SK-N-SH (cell line): Measurements from ENCODE around the gene MAP4K3. TPM values are rescaled to one million over a fixed set of nuclear protein-coding genes. Genes with fewer than 3 reads are reported as not detected.

ENCODE experiments used
- CTCF ChIA-PET: fragments of 300-600, 350-600 bp; formaldehyde crosslinking; extraction: SDS; loops from one replicate; lab custom pipeline; 2021; lab: Yijun Ruan, JAX
- POLR2A ChIA-PET: fragments of 350-600 bp; sonication (Branson Sonifier 250); formaldehyde crosslinking; extraction: SDS; loops from one replicate; lab custom pipeline; 2020; ENCODE audit warnings: antibody characterized with exemption, inconsistent platforms; lab: Yijun Ruan, JAX
- DNase-seq: peaks from one replicate; pipeline ENCODE4 v3.0.0; 2012
- H2AFZ ChIP-seq: fragments of 200-600 bp; sonication (generic); 2 replicates; pipeline ENCODE4 v1.8.1; 2016; ENCODE audit warnings: antibody characterized with exemption, mild to moderate bottlenecking, low read depth
- H3F3A ChIP-seq: fragments of 200-600 bp; sonication (generic); replicated peaks from 2 replicates; pipeline ENCODE3; 2016; ENCODE audit warnings: antibody characterized with exemption, mild to moderate bottlenecking; ENCODE audit not compliant: insufficient read depth
- H3K27ac ChIP-seq, 2 experiments: fragments of 200-500 bp in 1 of 2; fragments of 200-600 bp in 1 of 2; sonication (Bioruptor generic) in 1 of 2; sonication (generic), shearing (Covaris generic) in 1 of 2; 2 replicates each; pipeline versions ENCODE4 v1.5.1 to v1.6.1; 2014 to 2016; ENCODE audit warnings: low read depth in 2 of 2, inconsistent platforms in 1 of 2, low read length in 1 of 2, mild to moderate bottlenecking in 1 of 2, mixed read lengths in 1 of 2
- H3K27me3 ChIP-seq: fragments of 200-600 bp; sonication (generic), shearing (Covaris generic); 2 replicates; pipeline ENCODE4 v1.6.1; 2016; ENCODE audit warnings: mixed run types; ENCODE audit not compliant: insufficient read depth
- H3K36me3 ChIP-seq, 2 experiments: fragments of 200-500 bp in 1 of 2; fragments of 200-600 bp in 1 of 2; sonication (Bioruptor generic) in 1 of 2; sonication (generic) in 1 of 2; replicated peaks in 1 of 2; 2 replicates each; pipeline versions ENCODE3 to v1.5.1; 2014 to 2016; ENCODE audit warnings: low read length in 1 of 2, mild to moderate bottlenecking in 1 of 2; ENCODE audit not compliant: insufficient read depth in 2 of 2, control insufficient read depth in 1 of 2
- H3K4me1 ChIP-seq, 2 experiments: fragments of 200-500 bp in 1 of 2; fragments of 200-600 bp in 1 of 2; sonication (Bioruptor generic) in 1 of 2; sonication (generic), shearing (Covaris generic) in 1 of 2; 2 replicates each; pipeline versions ENCODE4 v1.5.1 to v1.6.1; 2014 to 2016; ENCODE audit warnings: low read depth in 1 of 2, low read length in 1 of 2, mixed run types in 1 of 2; ENCODE audit not compliant: insufficient read depth in 2 of 2, control insufficient read depth in 1 of 2
- H3K4me2 ChIP-seq: fragments of 200-600 bp; sonication (generic), shearing (Covaris generic); 2 replicates; pipeline ENCODE4 v1.6.1; 2017; ENCODE audit warnings: mixed run types
- H3K4me3 ChIP-seq, 2 experiments: fragments of 200-500 bp in 1 of 2; fragments of 200-600 bp in 1 of 2; sonication (Bioruptor generic) in 1 of 2; sonication (generic), shearing (Covaris generic) in 1 of 2; 2 replicates each; pipeline versions ENCODE4 v1.5.1 to v1.8.1; 2014 to 2016; ENCODE audit warnings: low read depth in 2 of 2, inconsistent platforms in 1 of 2, low read length in 1 of 2, mild to moderate bottlenecking in 1 of 2, mixed read lengths in 1 of 2, moderate library complexity in 1 of 2
- H3K79me2 ChIP-seq: fragments of 200-600 bp; sonication (generic); 2 replicates; pipeline ENCODE4 v1.8.1; 2017; ENCODE audit warnings: mild to moderate bottlenecking; ENCODE audit not compliant: insufficient read depth
- H3K9ac ChIP-seq: fragments of 200-600 bp; sonication (generic); 2 replicates; pipeline ENCODE4 v1.6.1; 2017; ENCODE audit warnings: mixed run types
- H3K9me2 ChIP-seq: fragments of 200-600 bp; sonication (generic); 2 replicates; pipeline ENCODE4 v1.6.1; 2017; ENCODE audit warnings: mixed run types
- H3K9me3 ChIP-seq: fragments of 200-600 bp; sonication (generic); 2 replicates; pipeline ENCODE4 v1.6.1; 2017; ENCODE audit warnings: mixed run types, mild to moderate bottlenecking, moderate library complexity
- H4K20me1 ChIP-seq: fragments of 200-600 bp; sonication (generic); 2 replicates; pipeline ENCODE4 v1.6.1; 2017; ENCODE audit warnings: mild to moderate bottlenecking, mixed run types; ENCODE audit not compliant: insufficient read depth
- CHD2 ChIP-seq: fragments of 150-350 bp; IDR thresholded peaks from 2 replicates; pipeline ENCODE4 v1.6.1; 2018; ENCODE audit warnings: low read length; ENCODE audit not compliant: partially characterized antibody
- EP300 ChIP-seq, 2 experiments: IDR thresholded peaks; 2 replicates each; pipeline versions ENCODE4 v1.4.0 to v1.6.1; 2012; ENCODE audit warnings: borderline replicate concordance in 1 of 2, low read depth in 1 of 2, low read length in 1 of 2
- FOXJ3 ChIP-seq: sonication (generic); formaldehyde crosslinking; IDR thresholded peaks from 2 replicates; pipeline ENCODE4 v1.5.1; 2020; ENCODE audit warnings: mild to moderate bottlenecking, missing genetic modification reagents
- FOXM1 ChIP-seq: IDR thresholded peaks from 2 replicates; pipeline ENCODE4 v1.4.0; 2012; ENCODE audit warnings: low read depth, mild to moderate bottlenecking
- GATA2 ChIP-seq: sonication (generic); formaldehyde crosslinking; IDR thresholded peaks from 2 replicates; pipeline ENCODE4 v1.5.0; 2020; ENCODE audit warnings: mild to moderate bottlenecking, missing genetic modification reagents
- MEF2A ChIP-seq: IDR thresholded peaks from 2 replicates; pipeline ENCODE4 v1.4.0; 2012; ENCODE audit warnings: low read depth, borderline replicate concordance
- MXI1 ChIP-seq: IDR thresholded peaks from 2 replicates; pipeline ENCODE4 v1.6.1; 2012; ENCODE audit warnings: mild to moderate bottlenecking, low read depth, low read length, improper control_type of control experiment
- NFIC ChIP-seq: IDR thresholded peaks from 2 replicates; pipeline ENCODE4 v1.4.0; 2012; ENCODE audit warnings: borderline replicate concordance
- RFX5 ChIP-seq: IDR thresholded peaks from 2 replicates; pipeline ENCODE4 v1.6.1; 2012; ENCODE audit warnings: mild to moderate bottlenecking, improper control_type of control experiment, low read length
- TAF1 ChIP-seq: IDR thresholded peaks from 2 replicates; pipeline ENCODE4 v1.6.1; 2012; ENCODE audit warnings: low read depth, mild to moderate bottlenecking, low read length, moderate library complexity, borderline replicate concordance
- TEAD4 ChIP-seq: IDR thresholded peaks from 2 replicates; pipeline ENCODE4 v1.4.0; 2012; ENCODE audit warnings: mild to moderate bottlenecking, borderline replicate concordance; ENCODE audit not compliant: insufficient read depth
- YY1 ChIP-seq: IDR thresholded peaks from 2 replicates; pipeline ENCODE4 v1.4.0; 2012; ENCODE audit warnings: low read depth, mild to moderate bottlenecking
- WGBS: methylation state at CpG from one replicate; pipeline ENCODE4 v1.1.6; 2017; ENCODE audit warnings: low lambda C conversion rate; 5-methylcytosine and 5-hydroxymethylcytosine counted together
- polyA plus RNA-seq, 3 experiments: library from polyadenylated mRNA; depleted of rRNA; stranded (reverse); fragments of >200 nt; gene quantifications; 2 replicates each; pipeline ENCODE4 v1.2.3, GENCODE V29; 2012
- TF ChIP-seq, protein P1 (sequence below): IDR thresholded peaks from 2 replicates; pipeline ENCODE4; 2012
- TF ChIP-seq, protein P2 (sequence below): IDR thresholded peaks from 2 replicates; pipeline ENCODE4 v1.4.0; 2012; ENCODE audit warnings: low read depth
- TF ChIP-seq, protein P3 (sequence below): fragments of 200-600 bp; sonication (generic); IDR thresholded peaks from 2 replicates; pipeline ENCODE4 v1.6.1; 2017; ENCODE audit warnings: antibody characterized with exemption, mild to moderate bottlenecking, moderate library complexity
- TF ChIP-seq, protein P4 (sequence below): IDR thresholded peaks from 2 replicates; pipeline ENCODE4 v1.4.0; 2012; ENCODE audit warnings: low read depth, borderline replicate concordance
- TF ChIP-seq, protein P5 (sequence below): IDR thresholded peaks from 2 replicates; pipeline ENCODE4 v1.6.1; 2012; ENCODE audit warnings: mild to moderate bottlenecking, low read depth, low read length, moderate library complexity

Gene MAP4K3
- polyA plus RNA-seq, 1 of the 3 experiments (the other 2 are of a cell fraction) = 8.8 TPM

DNA sequence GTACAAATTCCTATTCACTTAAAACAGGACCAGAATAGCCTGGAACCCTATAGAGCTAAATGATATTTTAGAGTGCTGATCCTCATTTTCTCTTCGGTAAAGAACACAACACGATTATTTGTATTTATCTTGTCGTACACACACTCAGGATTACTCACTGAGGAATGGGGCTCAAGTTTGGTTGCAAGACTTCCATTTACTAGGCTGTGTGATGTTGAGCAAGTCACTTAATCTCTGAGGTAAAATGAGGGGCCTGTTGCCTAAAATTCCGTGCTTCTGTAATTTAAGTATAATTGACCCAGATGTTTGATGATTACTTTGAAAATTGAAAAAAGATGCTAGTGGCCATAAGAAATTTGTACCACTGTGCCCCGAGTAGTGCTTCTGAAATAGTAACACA, 42.6 kb upstream of the MAP4K3 start:
- no peak for DNase-seq
- WGBS = 80% methylated on average over 5 of the region's 5 CpGs
- POLR2A ChIA-PET = no interaction called here

DNA sequence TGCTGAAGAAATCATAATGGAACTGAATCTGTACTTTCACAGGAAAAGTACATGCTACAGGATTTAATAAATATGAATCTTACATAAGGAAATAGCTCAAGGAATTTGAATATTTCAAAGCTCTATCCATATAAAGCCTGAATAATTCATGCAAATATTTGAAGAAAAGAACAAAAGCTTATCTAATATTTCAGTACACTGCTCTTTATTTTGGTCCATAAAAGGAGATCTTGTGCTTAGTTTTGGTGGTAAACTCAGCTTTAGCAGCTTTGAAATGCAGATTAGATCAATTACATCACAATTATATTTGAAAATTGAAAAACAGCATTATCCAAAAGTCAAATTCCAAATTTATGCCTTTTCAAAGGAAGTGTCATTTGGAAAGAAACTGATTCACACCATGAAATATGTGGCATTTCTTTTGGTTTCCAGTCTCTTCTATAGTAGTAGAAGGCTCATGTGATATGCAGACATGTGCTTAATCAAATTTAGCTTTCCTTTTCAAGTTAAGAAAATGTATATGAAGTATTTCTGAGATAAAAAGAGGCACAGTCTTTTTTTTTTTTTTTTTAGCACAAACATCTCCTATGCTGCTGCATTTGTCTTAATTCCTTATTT, 42.1 kb upstream of the MAP4K3 start:
- Histone ChIP-seq H3K9me2 (no peaks in the 10 kb centered on the region), H3K36me3 (no peaks in the 10 kb centered on the region), H3K27ac (no peak overlapping the region), H3K9me3 (no peaks in the 10 kb centered on the region), H3K4me3 (no peak overlapping the region), H3K4me1 (peaks cover 3 to 11% of the 10 kb centered on the region in 2 experiments; a peak in 3 of 4 replicates), H3K4me2 (no peak overlapping the region), H2AFZ (no peak overlapping the region), H4K20me1 (no peaks in the 10 kb centered on the region), H3K9ac (no peak overlapping the region), H3F3A (peaks cover 8% of the 10 kb centered on the region), H3K27me3 (no peaks in the 10 kb centered on the region), H3K79me2 (no peaks in the 10 kb centered on the region)
- no peak for DNase-seq
- TF ChIP-seq, protein P1, sequence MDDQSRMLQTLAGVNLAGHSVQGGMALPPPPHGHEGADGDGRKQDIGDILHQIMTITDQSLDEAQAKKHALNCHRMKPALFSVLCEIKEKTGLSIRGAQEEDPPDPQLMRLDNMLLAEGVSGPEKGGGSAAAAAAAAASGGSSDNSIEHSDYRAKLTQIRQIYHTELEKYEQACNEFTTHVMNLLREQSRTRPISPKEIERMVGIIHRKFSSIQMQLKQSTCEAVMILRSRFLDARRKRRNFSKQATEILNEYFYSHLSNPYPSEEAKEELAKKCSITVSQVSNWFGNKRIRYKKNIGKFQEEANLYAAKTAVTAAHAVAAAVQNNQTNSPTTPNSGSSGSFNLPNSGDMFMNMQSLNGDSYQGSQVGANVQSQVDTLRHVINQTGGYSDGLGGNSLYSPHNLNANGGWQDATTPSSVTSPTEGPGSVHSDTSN = no peak
- TF ChIP-seq FOXJ3 (CRISPR knock-in tag) (no peak), YY1 (no peak), TAF1 (no peak), RFX5 (no peak), GATA2 (CRISPR knock-in tag) (no peak), FOXM1 (no peak), MXI1 (no peak), EP300 (IDR thresholded peaks at IDR 0.05; ENCODE audit: borderline replicate concordance in 1 of 2, low read depth in 1 of 2, low read length in 1 of 2) (no peak), MEF2A (no peak)
- TF ChIP-seq, protein P2, sequence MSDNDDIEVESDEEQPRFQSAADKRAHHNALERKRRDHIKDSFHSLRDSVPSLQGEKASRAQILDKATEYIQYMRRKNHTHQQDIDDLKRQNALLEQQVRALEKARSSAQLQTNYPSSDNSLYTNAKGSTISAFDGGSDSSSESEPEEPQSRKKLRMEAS = no peak
- TF ChIP-seq, protein P3, sequence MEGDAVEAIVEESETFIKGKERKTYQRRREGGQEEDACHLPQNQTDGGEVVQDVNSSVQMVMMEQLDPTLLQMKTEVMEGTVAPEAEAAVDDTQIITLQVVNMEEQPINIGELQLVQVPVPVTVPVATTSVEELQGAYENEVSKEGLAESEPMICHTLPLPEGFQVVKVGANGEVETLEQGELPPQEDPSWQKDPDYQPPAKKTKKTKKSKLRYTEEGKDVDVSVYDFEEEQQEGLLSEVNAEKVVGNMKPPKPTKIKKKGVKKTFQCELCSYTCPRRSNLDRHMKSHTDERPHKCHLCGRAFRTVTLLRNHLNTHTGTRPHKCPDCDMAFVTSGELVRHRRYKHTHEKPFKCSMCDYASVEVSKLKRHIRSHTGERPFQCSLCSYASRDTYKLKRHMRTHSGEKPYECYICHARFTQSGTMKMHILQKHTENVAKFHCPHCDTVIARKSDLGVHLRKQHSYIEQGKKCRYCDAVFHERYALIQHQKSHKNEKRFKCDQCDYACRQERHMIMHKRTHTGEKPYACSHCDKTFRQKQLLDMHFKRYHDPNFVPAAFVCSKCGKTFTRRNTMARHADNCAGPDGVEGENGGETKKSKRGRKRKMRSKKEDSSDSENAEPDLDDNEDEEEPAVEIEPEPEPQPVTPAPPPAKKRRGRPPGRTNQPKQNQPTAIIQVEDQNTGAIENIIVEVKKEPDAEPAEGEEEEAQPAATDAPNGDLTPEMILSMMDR = no peak
- TF ChIP-seq, protein P4, sequence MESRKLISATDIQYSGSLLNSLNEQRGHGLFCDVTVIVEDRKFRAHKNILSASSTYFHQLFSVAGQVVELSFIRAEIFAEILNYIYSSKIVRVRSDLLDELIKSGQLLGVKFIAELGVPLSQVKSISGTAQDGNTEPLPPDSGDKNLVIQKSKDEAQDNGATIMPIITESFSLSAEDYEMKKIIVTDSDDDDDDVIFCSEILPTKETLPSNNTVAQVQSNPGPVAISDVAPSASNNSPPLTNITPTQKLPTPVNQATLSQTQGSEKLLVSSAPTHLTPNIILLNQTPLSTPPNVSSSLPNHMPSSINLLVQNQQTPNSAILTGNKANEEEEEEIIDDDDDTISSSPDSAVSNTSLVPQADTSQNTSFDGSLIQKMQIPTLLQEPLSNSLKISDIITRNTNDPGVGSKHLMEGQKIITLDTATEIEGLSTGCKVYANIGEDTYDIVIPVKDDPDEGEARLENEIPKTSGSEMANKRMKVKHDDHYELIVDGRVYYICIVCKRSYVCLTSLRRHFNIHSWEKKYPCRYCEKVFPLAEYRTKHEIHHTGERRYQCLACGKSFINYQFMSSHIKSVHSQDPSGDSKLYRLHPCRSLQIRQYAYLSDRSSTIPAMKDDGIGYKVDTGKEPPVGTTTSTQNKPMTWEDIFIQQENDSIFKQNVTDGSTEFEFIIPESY = no peak
- TF ChIP-seq, protein P5, sequence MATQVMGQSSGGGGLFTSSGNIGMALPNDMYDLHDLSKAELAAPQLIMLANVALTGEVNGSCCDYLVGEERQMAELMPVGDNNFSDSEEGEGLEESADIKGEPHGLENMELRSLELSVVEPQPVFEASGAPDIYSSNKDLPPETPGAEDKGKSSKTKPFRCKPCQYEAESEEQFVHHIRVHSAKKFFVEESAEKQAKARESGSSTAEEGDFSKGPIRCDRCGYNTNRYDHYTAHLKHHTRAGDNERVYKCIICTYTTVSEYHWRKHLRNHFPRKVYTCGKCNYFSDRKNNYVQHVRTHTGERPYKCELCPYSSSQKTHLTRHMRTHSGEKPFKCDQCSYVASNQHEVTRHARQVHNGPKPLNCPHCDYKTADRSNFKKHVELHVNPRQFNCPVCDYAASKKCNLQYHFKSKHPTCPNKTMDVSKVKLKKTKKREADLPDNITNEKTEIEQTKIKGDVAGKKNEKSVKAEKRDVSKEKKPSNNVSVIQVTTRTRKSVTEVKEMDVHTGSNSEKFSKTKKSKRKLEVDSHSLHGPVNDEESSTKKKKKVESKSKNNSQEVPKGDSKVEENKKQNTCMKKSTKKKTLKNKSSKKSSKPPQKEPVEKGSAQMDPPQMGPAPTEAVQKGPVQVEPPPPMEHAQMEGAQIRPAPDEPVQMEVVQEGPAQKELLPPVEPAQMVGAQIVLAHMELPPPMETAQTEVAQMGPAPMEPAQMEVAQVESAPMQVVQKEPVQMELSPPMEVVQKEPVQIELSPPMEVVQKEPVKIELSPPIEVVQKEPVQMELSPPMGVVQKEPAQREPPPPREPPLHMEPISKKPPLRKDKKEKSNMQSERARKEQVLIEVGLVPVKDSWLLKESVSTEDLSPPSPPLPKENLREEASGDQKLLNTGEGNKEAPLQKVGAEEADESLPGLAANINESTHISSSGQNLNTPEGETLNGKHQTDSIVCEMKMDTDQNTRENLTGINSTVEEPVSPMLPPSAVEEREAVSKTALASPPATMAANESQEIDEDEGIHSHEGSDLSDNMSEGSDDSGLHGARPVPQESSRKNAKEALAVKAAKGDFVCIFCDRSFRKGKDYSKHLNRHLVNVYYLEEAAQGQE = no peak
- POLR2A ChIA-PET = no interaction called here
- CTCF ChIA-PET = interaction anchor here (0.8 to 0.9 kb wide), 2 partner anchors 9 to 35 kb away, joined by 3 read pairs; no protein-coding TSS in a partner anchor

More for the DNA sequence above, 42.6 kb upstream of the MAP4K3 start:
- H3K9me3 ChIP-seq = no peaks in the 10 kb centered on the region
- H3K4me1 ChIP-seq = peaks cover 8 to 12% of the 10 kb centered on the region in 2 experiments; a peak in 3 of 4 replicates
- no peaks in the 10 kb centered on the region for H3K79me2 ChIP-seq
- CTCF ChIA-PET = interaction anchor here (0.8 to 0.9 kb wide), 2 partner anchors 9 to 34 kb away, joined by 3 read pairs; no protein-coding TSS in a partner anchor
- no peak overlapping the region for H3K4me3 ChIP-seq
- H3K4me2 ChIP-seq = no peak overlapping the region
- H3F3A ChIP-seq = peaks cover 11% of the 10 kb centered on the region
- no peaks in the 10 kb centered on the region for H3K27me3 ChIP-seq
- TF ChIP-seq CHD2 (no peak), NFIC (no peak), TEAD4 (no peak)
- TF ChIP-seq, all 33 proteins: peak for 0
- Histone ChIP-seq H2AFZ (no peak overlapping the region), H3K27ac (no peak overlapping the region), H3K9ac (no peak overlapping the region), H3K9me2 (no peaks in the 10 kb centered on the region), H3K36me3 (no peaks in the 10 kb centered on the region), H4K20me1 (no peaks in the 10 kb centered on the region)
